Measurements from ENCODE around the gene VLDLR.
"Not testable (repeated sequence)": the region's sequence is repeated elsewhere in the genome, so short reads cannot be mapped to it uniquely, and the experiment has no call there.

VLDLR gene

GRCh38 chr9:2664174-2665065 lies 42.8 kb downstream of the VLDLR start:
- DNase-seq (ENCODE audit: low spot score) = no peak

- DNase-seq (ENCODE audit: low spot score) = no peak
Measured at GRCh38 chr9:2666569-2666968, 45.0 kb downstream of the VLDLR start.

GRCh38 chr9:2673161-2673560 lies 51.6 kb downstream of the VLDLR start:
- no peak for DNase-seq (ENCODE audit: low spot score)

- no peak for DNase-seq (ENCODE audit: low spot score)
Measured at GRCh38 chr9:2674141-2674824, 52.7 kb downstream of the VLDLR start.

- no peak for DNase-seq (ENCODE audit: low spot score)
Measured at GRCh38 chr9:2675834-2676233, 54.2 kb downstream of the VLDLR start.

GRCh38 chr9:2676466-2676865 lies 54.9 kb downstream of the VLDLR start:
- no peak for DNase-seq (ENCODE audit: low spot score)

GRCh38 chr9:2677915-2678889 lies 56.6 kb downstream of the VLDLR start:
- DNase-seq (ENCODE audit: low spot score) = no peak

GRCh38 chr9:2679011-2679410 lies 57.4 kb downstream of the VLDLR start:
- DNase-seq (ENCODE audit: low spot score) = no peak

- DNase-seq (ENCODE audit: low spot score) = no peak
Measured at GRCh38 chr9:2681981-2682380, 60.4 kb downstream of the VLDLR start.

- no peak for DNase-seq (ENCODE audit: low spot score)
Measured at GRCh38 chr9:2686911-2687310, 65.3 kb downstream of the VLDLR start.

GRCh38 chr9:2688636-2689035 lies 67.0 kb downstream of the VLDLR start:
- DNase-seq (ENCODE audit: low spot score) = no peak

GRCh38 chr9:2691212-2691611 lies 69.6 kb downstream of the VLDLR start:
- DNase-seq (ENCODE audit: low spot score) = no peak

- no peak for DNase-seq (ENCODE audit: low spot score)
Measured at GRCh38 chr9:2691626-2692025, 70.0 kb downstream of the VLDLR start.

GRCh38 chr9:2693056-2693455 lies 71.5 kb downstream of the VLDLR start:
- DNase-seq (ENCODE audit: low spot score) = no peak

- DNase-seq (ENCODE audit: low spot score) = no peak
Measured at GRCh38 chr9:2697492-2697891, 75.9 kb downstream of the VLDLR start.

- DNase-seq (ENCODE audit: low spot score) = no peak
Measured at GRCh38 chr9:2700398-2700797, 78.8 kb downstream of the VLDLR start.

- DNase-seq (ENCODE audit: low spot score) = no peak
Measured at GRCh38 chr9:2700909-2701550, 79.4 kb downstream of the VLDLR start.

GRCh38 chr9:2704504-2704903 lies 82.9 kb downstream of the VLDLR start:
- DNase-seq (ENCODE audit: low spot score) = no peak

GRCh38 chr9:2707256-2707655 lies 85.7 kb downstream of the VLDLR start:
- not testable (repeated sequence) for DNase-seq (ENCODE audit: low spot score)
